Measurements from ENCODE around the gene WFDC1.

The WFDC1 gene

GRCh38 chr16:84302111-84302954 lies 7.7 kb downstream of the WFDC1 start:
- no peak for DNase-seq

- DNase-seq = peak; percentile 82
These were observed 8.3 kb downstream of the WFDC1 start for GRCh38 chr16:84303023-84303422.

GRCh38 chr16:84303516-84303915 lies 8.8 kb downstream of the WFDC1 start:
- DNase-seq = no peak

- no peak for DNase-seq
These were observed 11.9 kb downstream of the WFDC1 start for GRCh38 chr16:84306564-84306963.

GRCh38 chr16:84307209-84307954 lies 12.7 kb downstream of the WFDC1 start:
- no peak for DNase-seq

GRCh38 chr16:84308120-84308519 lies 13.4 kb downstream of the WFDC1 start:
- DNase-seq = peak; percentile 16

- no peak for DNase-seq
These were observed 16.0 kb downstream of the WFDC1 start for GRCh38 chr16:84310642-84311041.

- no peak for DNase-seq
These were observed 18.2 kb downstream of the WFDC1 start for GRCh38 chr16:84312783-84313382.

GRCh38 chr16:84313921-84314320 lies 19.2 kb downstream of the WFDC1 start:
- DNase-seq = no peak

- no peak for DNase-seq
These were observed 19.7 kb downstream of the WFDC1 start for GRCh38 chr16:84314373-84314772.

- no peak for DNase-seq
These were observed 20.1 kb downstream of the WFDC1 start for GRCh38 chr16:84314814-84315213.

- DNase-seq = no peak
These were observed 20.7 kb downstream of the WFDC1 start for GRCh38 chr16:84315422-84315821.

- no peak for DNase-seq
These were observed 23.7 kb downstream of the WFDC1 start for GRCh38 chr16:84318091-84318975.

GRCh38 chr16:84319146-84319760 lies 24.6 kb downstream of the WFDC1 start:
- DNase-seq = no peak

GRCh38 chr16:84320511-84320910 lies 25.8 kb downstream of the WFDC1 start:
- no peak for DNase-seq

- no peak for DNase-seq
These were observed 27.3 kb downstream of the WFDC1 start for GRCh38 chr16:84321932-84322331.

GRCh38 chr16:84322749-84323148 lies 28.1 kb downstream of the WFDC1 start:
- DNase-seq = no peak

- no peak for DNase-seq
These were observed 28.9 kb downstream of the WFDC1 start for GRCh38 chr16:84323606-84324005.

GRCh38 chr16:84324434-84325262 lies 30.0 kb downstream of the WFDC1 start:
- no peak for DNase-seq

GRCh38 chr16:84326545-84326944 lies 31.9 kb downstream of the WFDC1 start:
- DNase-seq = no peak

GRCh38 chr16:84327926-84328505 lies 33.3 kb downstream of the WFDC1 start:
- DNase-seq = no peak

Measured in fibroblast of skin of abdomen (primary cell).